Esophagus muscularis mucosa (tissue), 3 donors: ENCODE data around the gene SENP7.

Experiments
- POLR2A ChIP-seq: fragments of 450-650 bp; IDR thresholded peaks from one replicate; pipeline ENCODE4 v1.6.1; 2017; ENCODE audit warnings: antibody characterized with exemption, moderate library complexity, mild to moderate bottlenecking, low read depth
- TF ChIP-seq, protein P1 (sequence below), 3 experiments: fragments of 200-600 bp in 2 of 3; fragments of 450-650 bp in 1 of 3; sonication (generic) in 2 of 3; IDR thresholded peaks; one replicate each; pipeline ENCODE4 v1.5.1; 2017 to 2019; ENCODE audit warnings: antibody characterized with exemption in 3 of 3, mild to moderate bottlenecking in 2 of 3, moderate library complexity in 1 of 3

DNA sequence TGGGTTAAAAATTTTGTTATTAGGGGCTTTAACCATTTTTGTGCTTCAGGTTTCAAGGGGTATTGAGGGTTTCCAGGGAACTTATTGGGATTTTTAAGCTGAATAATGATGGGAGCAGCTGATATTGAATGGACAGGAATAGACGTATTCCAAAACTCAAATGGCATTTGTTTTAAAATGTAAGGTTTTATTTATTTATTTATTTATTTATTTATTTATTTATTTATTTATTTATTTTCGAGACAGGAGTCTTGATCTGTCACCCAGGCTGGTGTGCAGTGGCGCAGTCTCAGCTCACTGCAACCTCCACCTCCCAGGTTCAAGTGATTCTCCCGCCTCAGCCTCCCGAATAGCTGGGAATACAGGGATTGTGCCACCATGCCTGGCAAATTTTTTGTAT lies 22.2 kb upstream of the SENP7 start:
- TF ChIP-seq, protein P1, sequence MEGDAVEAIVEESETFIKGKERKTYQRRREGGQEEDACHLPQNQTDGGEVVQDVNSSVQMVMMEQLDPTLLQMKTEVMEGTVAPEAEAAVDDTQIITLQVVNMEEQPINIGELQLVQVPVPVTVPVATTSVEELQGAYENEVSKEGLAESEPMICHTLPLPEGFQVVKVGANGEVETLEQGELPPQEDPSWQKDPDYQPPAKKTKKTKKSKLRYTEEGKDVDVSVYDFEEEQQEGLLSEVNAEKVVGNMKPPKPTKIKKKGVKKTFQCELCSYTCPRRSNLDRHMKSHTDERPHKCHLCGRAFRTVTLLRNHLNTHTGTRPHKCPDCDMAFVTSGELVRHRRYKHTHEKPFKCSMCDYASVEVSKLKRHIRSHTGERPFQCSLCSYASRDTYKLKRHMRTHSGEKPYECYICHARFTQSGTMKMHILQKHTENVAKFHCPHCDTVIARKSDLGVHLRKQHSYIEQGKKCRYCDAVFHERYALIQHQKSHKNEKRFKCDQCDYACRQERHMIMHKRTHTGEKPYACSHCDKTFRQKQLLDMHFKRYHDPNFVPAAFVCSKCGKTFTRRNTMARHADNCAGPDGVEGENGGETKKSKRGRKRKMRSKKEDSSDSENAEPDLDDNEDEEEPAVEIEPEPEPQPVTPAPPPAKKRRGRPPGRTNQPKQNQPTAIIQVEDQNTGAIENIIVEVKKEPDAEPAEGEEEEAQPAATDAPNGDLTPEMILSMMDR (IDR thresholded peaks at IDR 0.05) = no peak
- no peak for TF ChIP-seq POLR2A
